GM19239 (cell line): Measurements from ENCODE around the gene ANKRD6.
A peak's percentile ranks its signal among the peaks of the same experiment; 100 is the strongest.

ENCODE experiments used
- DNase-seq: peaks from one replicate; pipeline ENCODE4 v3.0.0; 2011; ENCODE audit warnings: low spot score; ENCODE audit not compliant: insufficient read length
- FAIRE-seq: peaks from 2 replicates; lab custom pipeline; 2011; peaks lifted over from hg19 to GRCh38; lab: Jason Lieb, UNC

The ANKRD6 gene

GRCh38 chr6:89412071-89413005, 20.6 kb upstream of the ANKRD6 start, which contains the start of gene RRAGD:
Gene RRAGD, minus strand, starts transcription at chr6:89412273. Its CDS starts 280 bp downstream, at chr6:89411993.
- FAIRE-seq = no peak
- DNase-seq = peak; percentile 66

GRCh38 chr6:89413006-89413400, 19.9 kb upstream of the ANKRD6 start:
- FAIRE-seq (no peak), DNase-seq (no peak)

GRCh38 chr6:89414215-89414614, 18.7 kb upstream of the ANKRD6 start:
- DNase-seq (no peak), FAIRE-seq (no peak)

- FAIRE-seq (no peak), DNase-seq (no peak)
These were observed 17.8 kb upstream of the ANKRD6 start for GRCh38 chr6:89415185-89415584.

GRCh38 chr6:89416796-89417195, 16.2 kb upstream of the ANKRD6 start:
- FAIRE-seq = no peak

GRCh38 chr6:89430201-89430962, 2.6 kb upstream of the ANKRD6 start:
- FAIRE-seq = no peak
- no peak for DNase-seq

More at GRCh38 chr6:89416796-89417195, 16.2 kb upstream of the ANKRD6 start:
- no peak for DNase-seq

- FAIRE-seq (peak; percentile 80), DNase-seq (peak; percentile 27)
These were observed 549 bp downstream of the ANKRD6 start for GRCh38 chr6:89433252-89434149.

GRCh38 chr6:89434150-89434499, 1.2 kb downstream of the ANKRD6 start:
- no peak for DNase-seq
- no peak for FAIRE-seq

GRCh38 chr6:89434954-89435353, 2.0 kb downstream of the ANKRD6 start:
- DNase-seq = no peak
- no peak for FAIRE-seq

GRCh38 chr6:89436226-89436625, 3.3 kb downstream of the ANKRD6 start:
- no peak for DNase-seq
- FAIRE-seq = no peak

- DNase-seq (no peak), FAIRE-seq (no peak)
These were observed 5.3 kb downstream of the ANKRD6 start for GRCh38 chr6:89438248-89438647.

GRCh38 chr6:89439014-89439413, 6.1 kb downstream of the ANKRD6 start:
- FAIRE-seq (no peak), DNase-seq (no peak)

GRCh38 chr6:89440200-89440599, 7.2 kb downstream of the ANKRD6 start:
- FAIRE-seq (no peak), DNase-seq (no peak)

GRCh38 chr6:89443658-89444057, 10.7 kb downstream of the ANKRD6 start:
- FAIRE-seq = no peak
- no peak for DNase-seq

- FAIRE-seq (no peak), DNase-seq (no peak)
These were observed 16.2 kb downstream of the ANKRD6 start for GRCh38 chr6:89449193-89449592.

GRCh38 chr6:89452281-89452680, 19.3 kb downstream of the ANKRD6 start:
- no peak for FAIRE-seq
- DNase-seq = no peak

GRCh38 chr6:89454300-89454699, 21.3 kb downstream of the ANKRD6 start:
- no peak for DNase-seq
- FAIRE-seq = no peak

- DNase-seq = no peak
- FAIRE-seq = no peak
These were observed 25.8 kb downstream of the ANKRD6 start for GRCh38 chr6:89458704-89459103.

GRCh38 chr6:89459501-89459900, 26.5 kb downstream of the ANKRD6 start:
- no peak for FAIRE-seq
- no peak for DNase-seq

GRCh38 chr6:89460713-89461112, 27.8 kb downstream of the ANKRD6 start:
- DNase-seq (no peak), FAIRE-seq (no peak)
